Measurements from ENCODE around the gene PCDH9.

DNA sequence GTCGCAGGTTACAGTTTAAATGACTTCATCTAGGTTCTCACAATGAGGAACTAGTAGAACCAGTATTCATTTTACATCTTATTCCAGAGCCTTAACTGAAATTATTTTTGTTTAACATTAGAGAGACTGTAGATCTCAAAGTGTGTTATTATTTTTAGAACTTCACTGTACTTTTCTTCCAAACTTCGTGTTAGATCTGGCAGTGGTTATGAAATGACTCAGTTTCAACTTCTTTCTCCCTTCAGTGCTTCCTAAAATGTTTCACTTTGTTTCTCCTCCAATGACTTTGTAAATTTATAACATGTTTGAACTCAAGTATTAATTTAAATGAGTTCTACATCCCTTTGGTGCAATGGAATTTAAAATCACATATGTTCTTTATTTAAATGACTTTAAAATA lies 139.3 kb downstream of the PCDH9 start:
- no peak for TF ChIP-seq SIN3A (IDR thresholded peaks at IDR 0.05; ENCODE audit: borderline replicate concordance, insufficient read depth, low read depth, low read length)
- TF ChIP-seq POLR2AphosphoS5 (IDR thresholded peaks at IDR 0.05; ENCODE audit: low read depth, low read length): no peak
- TF ChIP-seq, protein P1, sequence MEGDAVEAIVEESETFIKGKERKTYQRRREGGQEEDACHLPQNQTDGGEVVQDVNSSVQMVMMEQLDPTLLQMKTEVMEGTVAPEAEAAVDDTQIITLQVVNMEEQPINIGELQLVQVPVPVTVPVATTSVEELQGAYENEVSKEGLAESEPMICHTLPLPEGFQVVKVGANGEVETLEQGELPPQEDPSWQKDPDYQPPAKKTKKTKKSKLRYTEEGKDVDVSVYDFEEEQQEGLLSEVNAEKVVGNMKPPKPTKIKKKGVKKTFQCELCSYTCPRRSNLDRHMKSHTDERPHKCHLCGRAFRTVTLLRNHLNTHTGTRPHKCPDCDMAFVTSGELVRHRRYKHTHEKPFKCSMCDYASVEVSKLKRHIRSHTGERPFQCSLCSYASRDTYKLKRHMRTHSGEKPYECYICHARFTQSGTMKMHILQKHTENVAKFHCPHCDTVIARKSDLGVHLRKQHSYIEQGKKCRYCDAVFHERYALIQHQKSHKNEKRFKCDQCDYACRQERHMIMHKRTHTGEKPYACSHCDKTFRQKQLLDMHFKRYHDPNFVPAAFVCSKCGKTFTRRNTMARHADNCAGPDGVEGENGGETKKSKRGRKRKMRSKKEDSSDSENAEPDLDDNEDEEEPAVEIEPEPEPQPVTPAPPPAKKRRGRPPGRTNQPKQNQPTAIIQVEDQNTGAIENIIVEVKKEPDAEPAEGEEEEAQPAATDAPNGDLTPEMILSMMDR (IDR thresholded peaks at IDR 0.05): no peak
- no peak for TF ChIP-seq TCF7L2 (IDR thresholded peaks at IDR 0.05; ENCODE audit: low read depth, low read length)
